Loucy (cell line): ENCODE results near the gene FAM229A.

Source experiments
- CTCF ChIP-seq: fragments of 200-600 bp; sonication (generic); conservative IDR thresholded peaks from 2 replicates; pipeline ENCODE4 v1.5.1; 2014; ENCODE audit warnings: mild to moderate bottlenecking, antibody characterized with exemption, low read length
- EZH2phosphoT487 ChIP-seq: fragments of 200-600 bp; IDR thresholded peaks from 2 replicates; pipeline ENCODE4 v1.6.1; 2018; ENCODE audit warnings: antibody characterized with exemption, mild to moderate bottlenecking, moderate library complexity, borderline replicate concordance

DNA sequence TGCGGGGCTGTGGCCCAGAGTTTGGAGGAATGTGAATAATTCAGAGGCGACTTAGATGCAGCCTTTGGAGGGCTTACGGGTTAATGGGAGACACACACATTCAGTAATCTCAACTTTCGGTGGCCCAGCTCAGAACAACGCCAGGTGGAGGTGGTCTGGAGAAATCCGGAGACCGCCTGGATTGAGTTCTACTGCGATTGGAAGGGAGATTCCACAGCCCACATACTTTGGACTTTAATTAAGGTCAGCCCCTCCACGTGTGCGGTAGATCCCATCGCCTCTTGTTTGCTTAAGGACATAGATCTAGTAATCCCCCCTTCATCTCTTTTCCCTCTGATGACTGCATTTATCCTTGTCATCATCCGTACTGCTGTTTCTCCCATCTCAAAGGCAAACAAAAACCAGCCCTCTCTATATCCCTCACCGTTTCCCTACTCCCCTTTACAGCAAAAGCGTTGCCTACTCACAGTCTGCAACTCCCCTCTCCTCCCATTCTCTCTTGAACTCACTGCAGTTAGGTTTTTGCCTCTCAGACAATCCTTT is 32.7 kb upstream of the FAM229A start:
- TF ChIP-seq CTCF, result no peak
- TF ChIP-seq EZH2phosphoT487, result no peak
